Caco-2 (cell line): Measurements from ENCODE around the gene CAT. TPM values are rescaled to one million over a fixed set of nuclear protein-coding genes. Genes with fewer than 3 reads are reported as not detected.

Experiments
- BruUV-seq: library from RNA; stranded (reverse); fragments of 400-500 nt; replicated peaks from 2 replicates; lab custom pipeline; 2021; lab: Mats Ljungman, UMichigan
- CTCF ChIA-PET: fragments of 300-600 bp; sonication (Branson Sonifier 250); formaldehyde crosslinking; loops from one replicate; lab custom pipeline; 2022; ENCODE audit warnings: antibody characterized with exemption; lab: Charles Lee
- POLR2A ChIA-PET: fragments of 300-600 bp; sonication (Branson Sonifier 250); formaldehyde crosslinking; loops from one replicate; lab custom pipeline; 2022; ENCODE audit warnings: antibody characterized with exemption; lab: Charles Lee
- DNase-seq, 2 experiments: peaks; one replicate each; pipeline versions ENCODE4 v3.0.0 to v3.0.0-alpha.2; 2020 to 2022
- H3K27me3 ChIP-seq: replicated peaks from 2 replicates; pipeline ENCODE4 v1.6.0; 2011; ENCODE audit warnings: low read length; ENCODE audit not compliant: control insufficient read depth, insufficient read depth
- H3K36me3 ChIP-seq: 2 replicates; pipeline ENCODE4 v1.5.1; 2011; ENCODE audit warnings: low read length; ENCODE audit not compliant: control insufficient read depth, insufficient read depth
- H3K4me1 ChIP-seq: fragments of 250-450 bp; sonication (Bioruptor Pico); 2 replicates; pipeline ENCODE4 v1.5.1; 2020; ENCODE audit warnings: mild to moderate bottlenecking
- H3K4me3 ChIP-seq: 2 replicates; pipeline ENCODE4 v1.5.1; 2011; ENCODE audit warnings: low read depth, mild to moderate bottlenecking, control low read depth, low read length
- H3K9me3 ChIP-seq: fragments of 250-450 bp; sonication (Bioruptor Pico); 2 replicates; pipeline ENCODE4 v1.5.1; 2020; ENCODE audit warnings: mild to moderate bottlenecking, moderate library complexity
- H3K27ac Mint-ChIP-seq: one replicate; pipeline ENCODE4 v1.8.0; 2022; ENCODE audit warnings: mixed read lengths; ENCODE audit not compliant: unreplicated experiment
- H3K27me3 Mint-ChIP-seq: one replicate; pipeline ENCODE4 v1.8.0; 2022; ENCODE audit warnings: mixed read lengths; ENCODE audit not compliant: insufficient read depth, unreplicated experiment
- H3K36me3 Mint-ChIP-seq: one replicate; pipeline ENCODE4 v1.8.0; 2022; ENCODE audit warnings: mild to moderate bottlenecking, mixed read lengths; ENCODE audit not compliant: insufficient read depth, unreplicated experiment
- H3K4me1 Mint-ChIP-seq: one replicate; pipeline ENCODE4 v1.8.0; 2022; ENCODE audit warnings: low read depth, mixed read lengths; ENCODE audit not compliant: unreplicated experiment
- H3K4me3 Mint-ChIP-seq: one replicate; pipeline ENCODE4 v1.8.0; 2022; ENCODE audit warnings: mild to moderate bottlenecking, moderate library complexity, mixed read lengths; ENCODE audit not compliant: unreplicated experiment
- H3K9me3 Mint-ChIP-seq: one replicate; pipeline ENCODE4 v1.8.0; 2022; ENCODE audit warnings: mixed read lengths; ENCODE audit not compliant: unreplicated experiment
- intact Hi-C: fragments of 100-400 bp; cut with micrococcal nuclease; formaldehyde crosslinking; loops from one replicate; pipeline ENCODE4 v1.10.0; 2022; ENCODE audit not compliant: unreplicated experiment
- total RNA-seq: library from RNA; stranded (reverse); gene quantifications from 2 replicates; pipeline ENCODE4 v1.2.3, GENCODE V29; 2022
- TF ChIP-seq, protein P1 (sequence below), 2 experiments: fragments of 200-600 bp in 1 of 2; IDR thresholded peaks; 1 replicate in 1 of 2; 2 replicates in 1 of 2; pipeline versions ENCODE4 v1.5.1 to v1.8.0; 2011 to 2022; ENCODE audit warnings: antibody characterized with exemption in 1 of 2, control low read depth in 1 of 2, inconsistent platforms in 1 of 2, low read depth in 1 of 2, low read length in 1 of 2, mild to moderate bottlenecking in 1 of 2, moderate library complexity in 1 of 2; ENCODE audit not compliant: insufficient read depth in 1 of 2, severe bottlenecking in 1 of 2, unreplicated experiment in 1 of 2

CAT gene
- total RNA-seq, 1 experiment from 2014 or later: 45.6 TPM

DNA sequence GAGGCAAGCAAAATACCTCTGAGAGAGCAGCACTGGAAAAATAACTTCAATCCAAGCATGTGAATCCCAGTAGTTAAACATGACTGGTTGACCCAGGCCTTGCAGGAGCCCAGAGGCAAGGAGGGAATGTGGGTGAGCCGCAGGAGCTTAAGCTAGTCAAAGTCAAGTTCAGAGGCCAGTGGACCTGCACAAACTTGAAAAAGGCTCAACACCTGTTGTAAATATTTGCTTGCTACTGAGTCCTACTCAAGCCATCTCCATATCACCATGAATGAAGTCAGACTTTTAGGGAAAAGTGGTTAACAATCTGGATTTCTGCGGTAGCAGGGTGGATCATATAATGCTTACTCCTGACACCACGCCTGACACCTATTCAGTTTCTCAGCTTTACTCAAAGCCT is 4.8 kb upstream of the CAT start:
- ChIA-PET CTCF (no interaction called here), POLR2A (no interaction called here)
- intact Hi-C loops: no loop called here
- no peaks in the 10 kb centered on the region for H3K27me3 ChIP-seq
- H3K4me1 Mint-ChIP-seq: no peaks in the 10 kb centered on the region
- no peak overlapping the region for H3K27ac Mint-ChIP-seq
- no TSS peak for BruUV-seq
- H3K36me3 ChIP-seq: no peaks in the 10 kb centered on the region
- H3K36me3 Mint-ChIP-seq: peaks cover 6% of the 10 kb centered on the region
- no peak overlapping the region for H3K4me3 ChIP-seq
- H3K9me3 ChIP-seq: no peaks in the 10 kb centered on the region
- no peak for DNase-seq
- peaks cover 2% of the 10 kb centered on the region for H3K27me3 Mint-ChIP-seq
- no peaks in the 10 kb centered on the region for H3K9me3 Mint-ChIP-seq
- TF ChIP-seq, protein P1, sequence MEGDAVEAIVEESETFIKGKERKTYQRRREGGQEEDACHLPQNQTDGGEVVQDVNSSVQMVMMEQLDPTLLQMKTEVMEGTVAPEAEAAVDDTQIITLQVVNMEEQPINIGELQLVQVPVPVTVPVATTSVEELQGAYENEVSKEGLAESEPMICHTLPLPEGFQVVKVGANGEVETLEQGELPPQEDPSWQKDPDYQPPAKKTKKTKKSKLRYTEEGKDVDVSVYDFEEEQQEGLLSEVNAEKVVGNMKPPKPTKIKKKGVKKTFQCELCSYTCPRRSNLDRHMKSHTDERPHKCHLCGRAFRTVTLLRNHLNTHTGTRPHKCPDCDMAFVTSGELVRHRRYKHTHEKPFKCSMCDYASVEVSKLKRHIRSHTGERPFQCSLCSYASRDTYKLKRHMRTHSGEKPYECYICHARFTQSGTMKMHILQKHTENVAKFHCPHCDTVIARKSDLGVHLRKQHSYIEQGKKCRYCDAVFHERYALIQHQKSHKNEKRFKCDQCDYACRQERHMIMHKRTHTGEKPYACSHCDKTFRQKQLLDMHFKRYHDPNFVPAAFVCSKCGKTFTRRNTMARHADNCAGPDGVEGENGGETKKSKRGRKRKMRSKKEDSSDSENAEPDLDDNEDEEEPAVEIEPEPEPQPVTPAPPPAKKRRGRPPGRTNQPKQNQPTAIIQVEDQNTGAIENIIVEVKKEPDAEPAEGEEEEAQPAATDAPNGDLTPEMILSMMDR (IDR thresholded peaks at IDR 0.05; ENCODE audit: insufficient read depth in 1 of 2, low read depth in 1 of 2, low read length in 1 of 2, severe bottlenecking in 1 of 2, unreplicated experiment in 1 of 2): no peak
- H3K4me3 Mint-ChIP-seq: no peak overlapping the region
- peaks cover 4% of the 10 kb centered on the region; the same call in 1 of the 2 replicates for H3K4me1 ChIP-seq

DNA sequence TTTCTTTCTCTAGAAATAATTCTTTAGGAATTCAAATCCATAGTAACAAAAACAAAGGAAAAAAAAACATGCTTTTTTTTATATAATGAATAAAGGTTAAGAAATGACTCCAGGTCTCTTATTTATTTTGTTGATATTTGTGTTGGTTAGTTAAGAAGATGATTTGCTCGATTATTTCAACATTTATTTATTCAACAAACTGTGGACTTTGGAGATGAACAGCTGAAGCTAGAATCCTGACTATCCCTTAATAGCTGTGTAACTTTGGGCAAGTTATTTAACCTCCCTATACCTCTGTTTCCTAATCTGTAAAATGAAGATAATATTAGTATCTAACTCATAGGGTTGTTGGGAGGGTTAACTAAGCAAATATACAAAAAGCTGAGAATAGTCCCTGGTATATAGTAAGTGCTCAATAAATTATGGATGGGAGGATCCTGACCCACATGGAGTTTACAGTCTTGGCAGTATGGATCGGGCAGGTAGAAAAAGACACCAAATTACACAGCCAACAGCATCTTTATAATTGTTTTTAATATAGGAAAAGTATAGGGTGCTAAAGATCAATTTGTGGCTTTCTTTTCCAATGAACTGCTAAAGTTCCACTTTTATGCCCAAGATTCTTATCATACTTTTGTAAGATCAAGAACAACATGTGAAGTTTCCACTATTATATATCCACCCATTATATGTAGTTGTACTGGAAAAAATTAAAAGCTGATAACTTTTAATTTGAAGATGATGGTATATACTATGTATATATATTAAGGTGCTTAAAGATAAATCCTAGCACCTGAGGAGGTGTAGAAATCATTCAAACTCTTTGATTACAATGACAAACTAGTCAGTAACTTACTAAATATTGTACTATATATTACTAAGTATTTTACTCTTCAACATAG is 1.3 kb upstream of the CAT start:
- ChIA-PET CTCF (no interaction called here), POLR2A (no interaction called here)
- Mint-ChIP-seq H3K4me1 (peaks cover 10% of the 10 kb centered on the region), H3K9me3 (no peaks in the 10 kb centered on the region), H3K27ac (no peak overlapping the region), H3K36me3 (peaks cover 7% of the 10 kb centered on the region), H3K4me3 (no peak overlapping the region), H3K27me3 (no peaks in the 10 kb centered on the region)
- intact Hi-C loops: loop anchor here (1.0 to 5.0 kb wide), 2 partner anchors 10 to 330 kb away; partner anchors contain the start of gene NAT10
- Histone ChIP-seq H3K4me1 (peaks cover 11% of the 10 kb centered on the region), H3K36me3 (no peaks in the 10 kb centered on the region), H3K27me3 (no peaks in the 10 kb centered on the region), H3K9me3 (no peaks in the 10 kb centered on the region), H3K4me3 (no peak overlapping the region)
- no peak for DNase-seq
- TF ChIP-seq, protein P1 (IDR thresholded peaks at IDR 0.05; ENCODE audit: insufficient read depth in 1 of 2, low read depth in 1 of 2, low read length in 1 of 2, severe bottlenecking in 1 of 2, unreplicated experiment in 1 of 2): no peak
- no TSS peak for BruUV-seq

DNA sequence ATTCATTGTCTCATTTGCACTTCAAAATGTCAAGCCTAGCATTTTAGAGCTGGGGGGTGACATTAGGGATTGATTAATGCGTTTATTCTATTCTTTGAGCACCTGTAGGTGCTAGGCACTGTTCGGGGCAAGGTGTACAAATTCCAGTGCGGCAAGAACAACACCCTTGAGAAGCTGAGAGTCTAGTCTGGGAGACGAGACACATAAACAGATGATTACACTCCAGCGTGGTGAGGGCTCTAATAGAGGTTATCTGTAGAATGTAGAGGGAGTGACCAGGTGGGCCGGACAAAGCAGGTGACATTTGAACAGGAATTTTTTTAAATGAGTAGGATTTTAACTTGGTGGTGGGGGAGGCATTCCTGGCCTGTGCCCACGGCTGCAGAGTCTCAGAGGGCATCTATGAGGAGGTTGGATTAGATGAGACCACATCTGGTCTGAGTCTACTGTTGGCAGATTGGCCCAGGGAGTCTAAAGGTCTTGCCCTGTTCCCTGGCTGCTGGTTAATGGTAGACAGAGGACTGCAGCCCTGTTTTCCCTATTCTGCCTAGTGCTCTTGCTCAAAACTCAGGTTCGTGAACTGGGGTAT is 970 bp downstream of the CAT start:
- H3K9me3 Mint-ChIP-seq: no peaks in the 10 kb centered on the region
- no peaks in the 10 kb centered on the region for H3K27me3 Mint-ChIP-seq
- intact Hi-C loops: loop anchor here (1.0 to 5.0 kb wide), 2 partner anchors 10 to 332 kb away; partner anchors contain the start of gene NAT10
- H3K4me3 ChIP-seq: peak overlapping the region; percentile 82
- peaks cover 7% of the 10 kb centered on the region for H3K36me3 Mint-ChIP-seq
- peaks cover 10% of the 10 kb centered on the region for H3K4me1 Mint-ChIP-seq
- no peaks in the 10 kb centered on the region for H3K9me3 ChIP-seq
- H3K4me3 Mint-ChIP-seq: peak overlapping the region; percentile 95
- H3K4me1 ChIP-seq: peaks cover 11% of the 10 kb centered on the region
- ChIA-PET CTCF (interaction anchor here (0.5 kb wide), 1 partner anchor 12 kb away, joined by 3 read pairs; no protein-coding TSS in a partner anchor), POLR2A (interaction anchor here (0.7 kb wide), 1 partner anchor 265 kb away, joined by 3 read pairs; no protein-coding TSS in a partner anchor)
- H3K27ac Mint-ChIP-seq: peak overlapping the region; percentile 94
- peak; percentile 37 to 49 for DNase-seq
- H3K27me3 ChIP-seq: no peaks in the 10 kb centered on the region
- no TSS peak for BruUV-seq
- TF ChIP-seq, protein P1 (IDR thresholded peaks at IDR 0.05; ENCODE audit: insufficient read depth in 1 of 2, low read depth in 1 of 2, low read length in 1 of 2, severe bottlenecking in 1 of 2, unreplicated experiment in 1 of 2): no peak
- H3K36me3 ChIP-seq: no peaks in the 10 kb centered on the region
